ENCODE results near the gene KIRREL1. TPM values are rescaled to one million over a fixed set of nuclear protein-coding genes. Genes with fewer than 3 reads are reported as not detected.

KIRREL1 gene
- total RNA-seq, 1 experiment from 2014 or later = 45.4 TPM

GRCh38 chr1:158084336-158084735 lies 90.9 kb downstream of the KIRREL1 start:
- POLR2A ChIA-PET = no interaction called here
- H3K36me3 ChIP-seq (ENCODE audit: control insufficient read depth, insufficient read depth, low read length) = no peaks in the 10 kb centered on the region
- H3K36me3 Mint-ChIP-seq (ENCODE audit: insufficient read depth, unreplicated experiment) = peaks cover 20% of the 10 kb centered on the region

GRCh38 chr1:158084747-158085146 lies 91.3 kb downstream of the KIRREL1 start:
- Mint-ChIP-seq H3K9me3 (ENCODE audit: unreplicated experiment) (no peaks in the 10 kb centered on the region), H3K27me3 (ENCODE audit: insufficient read depth, unreplicated experiment) (no peaks in the 10 kb centered on the region), H3K27ac (ENCODE audit: unreplicated experiment) (no peak overlapping the region), H3K4me3 (ENCODE audit: unreplicated experiment) (no peak overlapping the region), H3K4me1 (ENCODE audit: low read depth, unreplicated experiment) (no peaks in the 10 kb centered on the region), H3K36me3 (ENCODE audit: insufficient read depth, unreplicated experiment) (peaks cover 22% of the 10 kb centered on the region)
- intact Hi-C loops (cut with micrococcal nuclease; ENCODE audit: unreplicated experiment) = no loop called here
- no peak for DNase-seq
- BruUV-seq (replicated peaks) = no TSS peak
- ChIA-PET CTCF (interaction anchor here (1.5 to 2.8 kb wide), 2 partner anchors 37 to 93 kb away, joined by 4 to 10 read pairs; no protein-coding TSS in a partner anchor), POLR2A (no interaction called here)
- H3K27me3 ChIP-seq (replicated peaks; ENCODE audit: control insufficient read depth, insufficient read depth, low read length) = no peaks in the 10 kb centered on the region
- H3K9me3 ChIP-seq = no peaks in the 10 kb centered on the region
- no peak for TF ChIP-seq CTCF (IDR thresholded peaks at IDR 0.05; ENCODE audit: insufficient read depth in 1 of 2, low read depth in 1 of 2, low read length in 1 of 2, severe bottlenecking in 1 of 2, unreplicated experiment in 1 of 2)
- H3K4me1 ChIP-seq = no peaks in the 10 kb centered on the region
- H3K4me3 ChIP-seq (ENCODE audit: low read depth, low read length) = no peak overlapping the region
- no peaks in the 10 kb centered on the region for H3K36me3 ChIP-seq (ENCODE audit: control insufficient read depth, insufficient read depth, low read length)

More at GRCh38 chr1:158084336-158084735, 90.9 kb downstream of the KIRREL1 start:
- Histone ChIP-seq H3K4me1 (no peaks in the 10 kb centered on the region), H3K9me3 (no peaks in the 10 kb centered on the region), H3K4me3 (ENCODE audit: low read depth, low read length) (no peak overlapping the region), H3K27me3 (replicated peaks; ENCODE audit: control insufficient read depth, insufficient read depth, low read length) (no peaks in the 10 kb centered on the region)
- no peak for DNase-seq
- H3K27ac Mint-ChIP-seq (ENCODE audit: unreplicated experiment) = no peak overlapping the region
- H3K9me3 Mint-ChIP-seq (ENCODE audit: unreplicated experiment) = no peaks in the 10 kb centered on the region
- no TSS peak for BruUV-seq (replicated peaks)
- intact Hi-C loops (cut with micrococcal nuclease; ENCODE audit: unreplicated experiment) = no loop called here
- no peak overlapping the region for H3K4me3 Mint-ChIP-seq (ENCODE audit: unreplicated experiment)
- TF ChIP-seq CTCF (IDR thresholded peaks at IDR 0.05; ENCODE audit: insufficient read depth in 1 of 2, low read depth in 1 of 2, low read length in 1 of 2, severe bottlenecking in 1 of 2, unreplicated experiment in 1 of 2) = no peak
- no peaks in the 10 kb centered on the region for H3K4me1 Mint-ChIP-seq (ENCODE audit: low read depth, unreplicated experiment)
- CTCF ChIA-PET = interaction anchor here (1.1 to 2.8 kb wide), 3 partner anchors 9 to 92 kb away, joined by 3 to 10 read pairs (median 4); no protein-coding TSS in a partner anchor
- no peaks in the 10 kb centered on the region for H3K27me3 Mint-ChIP-seq (ENCODE audit: insufficient read depth, unreplicated experiment)

GRCh38 chr1:158087320-158087927 lies 94.0 kb downstream of the KIRREL1 start:
- TF ChIP-seq CTCF (IDR thresholded peaks at IDR 0.05; ENCODE audit: insufficient read depth in 1 of 2, low read depth in 1 of 2, low read length in 1 of 2, severe bottlenecking in 1 of 2, unreplicated experiment in 1 of 2) = peak; percentile 90 to 98
- Mint-ChIP-seq H3K27me3 (ENCODE audit: insufficient read depth, unreplicated experiment) (no peaks in the 10 kb centered on the region), H3K36me3 (ENCODE audit: insufficient read depth, unreplicated experiment) (peaks cover 40% of the 10 kb centered on the region), H3K4me1 (ENCODE audit: low read depth, unreplicated experiment) (no peaks in the 10 kb centered on the region), H3K27ac (ENCODE audit: unreplicated experiment) (no peak overlapping the region), H3K4me3 (ENCODE audit: unreplicated experiment) (no peak overlapping the region), H3K9me3 (ENCODE audit: unreplicated experiment) (no peaks in the 10 kb centered on the region)
- Histone ChIP-seq H3K27me3 (replicated peaks; ENCODE audit: control insufficient read depth, insufficient read depth, low read length) (no peaks in the 10 kb centered on the region), H3K4me1 (no peaks in the 10 kb centered on the region), H3K4me3 (ENCODE audit: low read depth, low read length) (no peak overlapping the region), H3K9me3 (no peaks in the 10 kb centered on the region), H3K36me3 (ENCODE audit: control insufficient read depth, insufficient read depth, low read length) (no peaks in the 10 kb centered on the region)
- DNase-seq = peak; percentile 73 to 80
- ChIA-PET CTCF (interaction anchor here (0.6 to 2.0 kb wide), 16 partner anchors 10 to 122 kb away, joined by 3 to 19 read pairs (median 3); no protein-coding TSS in a partner anchor), POLR2A (no interaction called here)
- intact Hi-C loops (cut with micrococcal nuclease; ENCODE audit: unreplicated experiment) = loop anchor here (1.0 to 2.0 kb wide), 7 partner anchors 37 to 124 kb away; no protein-coding TSS in a partner anchor
- BruUV-seq (replicated peaks) = no TSS peak
